NK-92 (cell line): ENCODE measurements around the gene SPNS1.

Experiments used
- DNase-seq: peaks from one replicate; lab custom pipeline; 2025; ENCODE audit not compliant: unreplicated experiment; lab: John Stamatoyannopoulos, UW

SPNS1 gene

GRCh38 chr16:29028457-29029167 lies 54.0 kb downstream of the SPNS1 start:
- DNase-seq, result no peak

GRCh38 chr16:29029168-29029994 lies 54.8 kb downstream of the SPNS1 start:
- DNase-seq, result no peak

- DNase-seq, result no peak
Measured at GRCh38 chr16:29030086-29030840, 55.7 kb downstream of the SPNS1 start.
